Caki2 (cell line): Measurements from ENCODE around the gene BUD31. TPM values are rescaled to one million over a fixed set of nuclear protein-coding genes. Genes with fewer than 3 reads are reported as not detected.
"Not testable (repeated sequence)": the region's sequence is repeated elsewhere in the genome, so short reads cannot be mapped to it uniquely, and the experiment has no call there.

ENCODE experiments used
- DNase-seq: peaks from one replicate; pipeline ENCODE4 v3.0.0-alpha.2; 2015; ENCODE audit warnings: low read depth
- in situ Hi-C: cut with HindIII; loops from 2 replicates; pipeline ENCODE4 v1.10.0; 2016; ENCODE audit warnings: low sequenced_read_pairs, low pct_unique_long_range_greater_than_20kb, mixed read lengths
- total RNA-seq: library from RNA; depleted of rRNA; stranded (reverse); fragments of >200 nt; shearing (Covaris generic); gene quantifications from 2 replicates; pipeline ENCODE4 v1.2.3, GENCODE V29; 2014; ENCODE audit warnings: low replicate concordance

The BUD31 gene
- total RNA-seq, 1 experiment from 2014 or later = 73.2 TPM

DNA sequence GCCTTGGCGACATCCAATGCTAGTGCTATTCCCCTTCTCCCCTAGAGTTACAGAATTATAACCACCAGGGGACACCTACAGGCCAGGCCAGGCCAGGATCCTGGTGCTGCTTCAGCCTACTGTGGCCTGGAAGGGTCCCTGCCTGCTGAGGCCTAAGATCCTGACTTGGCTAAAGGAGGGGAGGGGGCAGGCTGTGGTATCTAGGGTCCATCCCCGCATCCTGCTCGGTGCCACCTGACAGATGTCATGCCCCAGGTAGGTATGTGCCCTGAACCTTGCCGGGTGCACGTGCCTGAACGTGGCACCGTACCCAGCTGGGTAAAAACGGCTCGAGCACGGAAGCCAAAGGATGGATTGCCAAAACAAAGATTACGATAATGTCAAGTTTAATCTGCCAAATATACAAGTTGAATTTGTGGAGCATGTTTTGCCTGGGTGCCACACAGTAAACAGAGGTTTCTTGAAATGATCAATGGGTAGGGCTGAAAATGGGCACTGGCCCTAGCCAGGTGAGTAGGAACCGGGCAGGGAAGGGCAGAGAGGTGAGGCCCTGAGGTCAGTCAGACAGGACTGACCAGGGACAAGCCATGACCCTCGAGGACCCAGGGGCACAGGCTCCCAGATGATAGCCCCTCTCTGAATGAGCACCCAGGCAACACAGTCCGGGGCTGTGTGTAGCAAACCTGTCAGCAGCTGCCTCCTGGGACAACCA lies 13.0 kb upstream of the BUD31 start:
- no peak for DNase-seq
- in situ Hi-C loops = no loop called here

DNA sequence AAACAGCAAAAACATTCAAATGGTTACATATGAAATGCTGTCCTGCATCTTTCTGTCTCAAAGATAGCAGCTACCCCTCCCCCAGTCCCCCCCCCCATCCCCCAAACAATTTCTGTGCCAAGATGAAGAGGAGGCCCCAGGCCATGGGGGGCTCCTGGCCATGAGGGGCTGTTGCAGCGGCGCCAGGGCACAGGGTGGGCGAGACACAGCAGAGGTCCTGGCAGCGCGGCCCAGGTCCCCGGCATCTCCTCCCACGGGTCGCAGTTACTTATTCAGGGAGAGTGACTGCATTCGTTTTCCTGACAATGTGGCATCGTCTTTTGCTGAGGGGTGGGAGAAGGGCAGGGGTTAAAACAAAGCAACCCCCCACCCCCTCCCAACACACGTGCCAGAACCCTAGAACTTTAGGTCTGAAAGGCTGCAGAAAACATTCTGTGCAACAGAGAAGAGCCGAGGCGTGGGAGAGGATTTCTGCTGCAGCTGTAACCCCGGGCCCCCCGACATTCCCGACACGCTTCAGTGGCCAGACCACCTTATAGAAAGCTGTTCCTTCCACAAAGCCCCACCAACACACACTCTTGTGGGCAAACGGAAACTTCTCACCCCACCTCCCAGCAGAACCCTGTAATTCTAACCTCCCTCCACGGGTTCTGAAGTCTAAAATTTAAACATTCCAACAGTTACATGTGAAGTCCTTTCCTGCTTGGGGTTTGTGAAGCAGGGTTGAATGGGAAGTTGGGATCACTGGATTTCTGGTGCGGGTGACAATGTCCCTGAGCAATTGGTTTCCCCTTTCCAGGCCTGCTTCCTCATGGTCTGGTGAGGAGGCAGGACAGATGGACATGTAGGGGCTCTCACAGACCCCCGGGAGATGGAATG lies 12.1 kb upstream of the BUD31 start:
- in situ Hi-C loops = no loop called here
- no peak for DNase-seq

DNA sequence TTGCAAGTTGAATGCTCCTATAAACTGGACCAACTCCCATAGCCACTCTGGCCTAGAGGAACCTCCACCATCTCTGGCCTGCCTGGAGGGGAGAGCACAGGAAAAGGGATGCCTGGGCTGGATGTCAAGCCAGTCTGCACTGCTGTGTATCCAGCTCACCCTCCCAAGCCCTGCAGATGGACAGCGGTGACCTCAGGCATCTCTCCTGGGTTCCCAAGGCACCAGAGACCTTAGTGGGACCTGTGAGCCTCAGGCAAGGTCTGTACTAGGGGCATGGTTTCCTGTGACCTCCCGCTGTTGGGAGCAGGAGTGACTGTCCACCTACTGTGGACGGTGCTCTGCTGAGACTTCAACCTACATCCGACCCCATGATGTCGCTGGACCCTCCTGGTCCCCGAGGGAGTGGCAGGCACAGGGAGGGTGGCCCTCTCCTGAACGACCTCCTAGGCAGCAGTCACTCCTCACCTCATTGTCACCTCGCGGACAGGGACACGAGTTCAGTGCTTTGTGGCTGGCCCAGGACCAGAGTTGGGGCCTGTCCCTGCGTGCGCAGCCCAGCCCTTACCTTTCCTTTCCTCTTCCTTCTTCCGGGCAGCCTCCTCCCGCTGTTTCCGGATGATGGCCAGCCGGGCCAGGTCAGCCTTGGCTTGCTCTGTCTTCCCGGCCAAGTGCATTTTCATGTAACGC lies 11.3 kb upstream of the BUD31 start:
- DNase-seq = no peak
- in situ Hi-C loops = no loop called here

DNA sequence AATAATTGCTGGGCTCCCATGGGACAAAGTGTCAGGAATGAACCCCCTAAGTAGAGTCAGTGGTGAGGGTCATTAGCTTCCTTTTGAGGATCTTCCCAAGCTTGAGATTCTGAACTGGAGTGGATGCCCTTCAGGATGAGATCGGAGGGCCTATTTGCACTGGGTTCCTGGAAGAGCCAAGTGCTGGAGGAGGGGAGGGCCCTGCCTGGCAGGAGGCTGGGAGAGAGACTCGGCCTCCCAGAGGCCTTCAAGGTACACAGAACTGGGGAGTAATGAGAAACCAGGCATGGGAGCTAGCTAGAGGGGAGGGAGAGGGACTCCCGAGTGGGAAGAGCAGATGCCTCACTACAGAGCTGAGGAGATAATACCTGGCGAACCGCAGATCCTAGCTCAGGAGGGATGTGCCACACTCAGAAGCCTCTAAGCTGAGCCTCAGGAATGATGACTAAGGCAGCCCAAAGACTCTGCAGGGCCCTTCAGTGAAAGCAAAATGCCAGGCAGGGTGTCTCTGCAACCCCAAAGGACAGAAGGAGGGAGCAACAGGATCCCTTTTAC lies 9.8 kb upstream of the BUD31 start:
- no peak for DNase-seq
- in situ Hi-C loops = no loop called here

DNA sequence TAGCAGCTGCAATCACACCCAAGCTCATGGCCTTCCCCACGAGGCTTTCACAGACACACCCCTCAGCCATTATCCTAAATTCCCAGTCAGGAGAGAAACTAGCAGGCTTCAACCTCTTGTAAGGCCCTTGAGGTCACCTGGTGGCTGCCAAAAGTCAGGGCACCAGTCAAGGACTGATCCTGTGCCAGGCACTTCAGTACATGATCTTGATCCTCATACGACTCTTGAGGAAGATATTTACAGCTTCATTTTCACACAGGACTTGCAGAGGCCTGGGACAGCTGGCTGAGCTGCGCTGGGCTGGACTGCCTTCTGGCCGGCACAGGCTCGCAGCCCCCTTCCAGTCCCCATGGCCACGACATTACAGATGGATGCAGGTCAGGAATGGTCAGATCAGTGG lies 9.2 kb upstream of the BUD31 start:
- in situ Hi-C loops = no loop called here
- DNase-seq = no peak

DNA sequence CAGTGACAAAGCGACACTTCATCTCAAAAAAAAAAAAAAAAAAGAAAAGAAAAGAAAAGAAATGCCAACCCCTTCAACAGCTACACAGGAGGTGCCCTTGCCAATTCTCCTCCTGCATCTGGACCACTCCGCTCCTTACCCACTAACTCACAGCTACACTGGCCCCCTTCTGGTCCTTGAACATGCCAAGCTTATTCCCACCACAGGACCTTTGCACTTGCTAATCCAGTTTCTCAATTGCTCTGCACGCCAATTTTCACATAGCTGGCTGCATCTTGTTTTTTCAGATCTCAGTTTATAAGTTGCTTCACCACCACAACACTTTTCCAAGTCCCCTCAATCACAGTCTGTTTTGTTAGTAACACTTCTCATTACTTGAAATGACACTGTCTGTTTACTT lies 5.9 kb upstream of the BUD31 start:
- no peak for DNase-seq
- in situ Hi-C loops = no loop called here

DNA sequence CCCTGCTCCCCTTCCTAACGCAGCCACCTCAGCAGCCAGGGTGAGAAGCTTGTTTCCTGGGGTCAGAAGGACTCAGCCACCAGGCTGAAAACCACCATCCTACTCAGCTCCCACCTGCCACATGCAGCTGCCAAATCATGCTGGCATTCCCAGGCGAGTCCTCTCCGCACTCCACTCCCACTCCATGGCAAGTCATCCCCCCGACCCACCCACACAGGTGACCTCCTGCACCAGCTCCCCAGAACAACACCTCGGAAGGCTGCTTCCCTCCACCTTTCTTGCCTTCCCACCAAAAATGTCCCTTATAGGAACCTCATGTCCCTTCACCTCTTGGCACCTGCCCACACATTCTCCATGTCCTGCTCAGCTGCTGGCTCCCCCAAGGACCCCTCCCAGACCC lies 5.0 kb upstream of the BUD31 start:
- in situ Hi-C loops = no loop called here
- no peak for DNase-seq

DNA sequence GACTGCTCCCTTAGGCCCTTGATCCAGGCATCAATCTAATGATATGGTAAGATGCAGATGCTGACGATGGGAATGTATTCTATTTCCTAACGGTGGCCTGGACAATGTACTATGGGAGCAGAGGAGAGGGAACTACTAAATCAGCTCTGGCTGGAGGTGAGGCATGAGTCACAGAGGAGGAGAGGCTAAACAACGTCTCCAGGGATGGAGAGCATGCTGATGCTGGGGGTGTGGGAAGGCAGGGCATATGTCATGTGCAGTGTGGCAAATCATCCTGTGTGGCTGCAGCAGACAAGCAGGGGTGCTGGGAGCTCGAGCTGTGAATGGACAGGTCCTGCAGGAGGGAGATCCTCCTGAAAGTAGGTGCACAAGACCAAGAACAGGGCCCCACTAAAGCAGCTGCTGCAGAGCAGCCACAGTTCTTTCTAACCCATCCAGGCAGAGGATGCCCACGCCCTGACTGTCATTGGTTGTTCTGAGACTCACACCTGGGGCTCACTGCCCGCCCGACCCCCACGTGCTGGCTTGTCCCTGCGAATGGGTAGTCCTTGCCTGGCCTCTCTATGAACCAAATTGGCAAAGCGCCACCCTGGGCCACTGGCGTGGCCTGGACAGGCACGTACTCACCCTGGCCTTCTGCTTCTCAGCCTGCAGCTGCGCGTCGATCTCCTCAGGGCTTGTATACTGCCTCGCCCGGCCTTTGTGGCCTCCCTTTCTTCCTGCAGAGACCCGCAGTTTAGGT lies 4.4 kb upstream of the BUD31 start:
- in situ Hi-C loops = no loop called here
- no peak for DNase-seq

DNA sequence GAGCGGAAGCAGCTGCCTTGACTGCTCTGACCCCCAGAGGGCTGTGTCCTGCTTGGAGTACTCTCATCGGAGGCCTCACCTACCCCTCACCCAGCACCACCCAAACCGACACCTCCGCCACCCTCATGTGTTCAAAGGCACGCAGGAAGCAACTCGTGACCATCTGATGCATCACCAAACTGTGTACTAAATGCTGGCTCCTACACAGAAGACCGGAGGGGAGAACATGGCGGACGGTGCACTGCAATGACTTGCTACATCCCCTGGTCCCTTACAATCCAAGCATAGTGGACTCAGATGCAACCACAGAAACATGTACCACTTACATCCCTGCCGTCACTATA lies 3.8 kb upstream of the BUD31 start:
- in situ Hi-C loops = no loop called here
- DNase-seq = no peak

DNA sequence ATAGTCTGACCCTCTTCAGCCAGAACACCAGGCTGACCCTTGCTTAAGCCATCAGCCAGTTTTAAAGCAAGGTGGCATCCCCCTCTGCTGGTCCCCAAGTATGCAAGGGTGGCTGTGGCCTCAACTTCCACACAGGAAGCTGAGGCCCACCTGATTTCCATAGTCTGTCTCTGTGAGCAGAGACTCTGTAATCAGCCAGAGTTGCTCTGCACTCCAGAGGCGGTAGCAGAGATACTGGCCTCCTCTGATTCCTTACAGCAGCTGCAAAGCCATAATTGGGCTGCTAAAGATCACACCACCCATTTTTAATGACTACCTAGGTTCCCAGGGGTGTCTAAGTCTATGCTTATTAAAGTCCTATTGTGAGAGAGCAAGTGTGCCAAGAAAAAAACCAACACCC lies 2.2 kb upstream of the BUD31 start:
- in situ Hi-C loops = no loop called here
- no peak for DNase-seq

DNA sequence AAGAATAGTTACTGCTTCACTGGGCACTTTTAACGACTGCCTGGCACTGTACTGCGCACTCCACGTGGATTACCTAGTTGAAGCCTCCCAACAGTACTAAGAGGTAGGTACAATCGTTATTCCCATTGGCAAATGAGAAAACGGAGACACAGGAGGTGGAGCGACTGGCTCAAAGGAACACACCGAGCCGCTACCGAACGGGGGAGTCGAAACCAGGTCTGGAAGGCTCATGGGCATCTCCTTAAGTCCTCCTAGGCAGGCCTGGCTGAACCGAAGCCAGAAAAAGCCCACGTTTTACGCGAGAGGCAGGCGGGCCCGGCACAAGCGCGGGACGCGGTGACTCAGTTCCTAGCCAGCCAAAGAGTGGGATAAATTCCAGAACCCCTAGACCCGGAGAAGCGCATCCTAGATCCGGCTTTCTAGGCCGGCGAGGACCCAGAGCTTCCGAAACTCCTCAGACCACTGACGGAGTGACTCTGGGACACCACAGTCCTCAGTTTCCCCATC lies 844 bp upstream of the BUD31 start:
- peak; percentile 33 for DNase-seq

DNA sequence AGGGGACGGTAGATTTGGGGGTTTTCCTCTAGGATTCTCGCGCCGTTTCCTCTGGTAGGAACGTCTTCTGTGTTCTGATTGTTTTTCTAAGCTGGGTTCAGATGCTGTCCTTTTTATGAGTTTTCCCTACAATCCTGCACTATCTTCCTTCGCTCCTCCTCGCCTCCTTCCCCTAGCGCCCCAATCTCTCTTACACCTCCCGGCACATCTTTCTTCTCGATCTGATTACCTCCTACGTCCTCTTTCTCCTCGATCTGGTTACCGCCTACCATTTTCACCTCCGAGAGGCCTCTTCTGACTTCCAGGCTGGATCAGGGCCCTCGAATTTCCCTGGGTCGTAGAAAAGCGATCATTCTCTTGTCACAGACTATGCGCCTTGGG lies 413 bp downstream of the BUD31 start:
- in situ Hi-C loops = no loop called here
- DNase-seq = no peak

More for the DNA sequence above, 844 bp upstream of the BUD31 start:
- in situ Hi-C loops = no loop called here

DNA sequence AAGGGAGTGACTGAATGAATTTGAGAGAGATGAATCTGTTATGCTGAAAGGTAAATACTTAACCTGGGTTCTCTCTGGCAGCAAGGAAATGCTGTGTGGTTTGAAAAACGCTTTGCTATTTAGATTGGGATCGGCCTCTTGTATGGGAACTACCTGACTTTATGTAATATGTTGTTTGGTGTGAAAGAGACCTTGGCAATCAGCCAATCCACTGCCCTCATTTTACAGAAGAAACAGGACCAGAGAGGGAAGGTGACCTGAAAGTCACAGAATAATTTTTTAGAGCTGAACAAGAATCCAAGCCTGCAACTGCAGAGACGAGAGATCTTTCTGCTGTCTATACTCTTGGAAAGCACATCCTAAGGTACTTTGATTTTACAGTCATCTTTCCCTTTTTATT lies 1.0 kb downstream of the BUD31 start:
- DNase-seq = no peak
- in situ Hi-C loops = no loop called here

DNA sequence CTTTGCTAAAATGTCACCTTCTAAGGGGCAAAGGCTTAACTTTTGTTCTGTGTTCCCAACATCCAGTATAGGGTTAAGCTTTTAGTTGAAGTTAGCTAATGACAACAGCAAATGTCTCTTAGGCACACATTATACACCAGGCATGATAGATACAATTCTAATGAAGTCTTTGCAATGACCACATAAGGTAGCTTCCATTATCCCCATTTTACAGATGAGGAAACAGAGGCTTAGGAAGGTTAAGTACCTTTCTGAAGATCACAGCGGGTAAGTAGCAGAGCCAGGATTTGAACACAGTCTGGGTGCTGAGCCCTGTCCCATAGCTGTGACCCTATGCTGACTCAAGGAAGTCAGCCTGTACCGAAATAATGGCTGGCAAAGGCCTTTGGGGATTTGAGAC lies 1.9 kb downstream of the BUD31 start:
- in situ Hi-C loops = no loop called here
- no peak for DNase-seq

DNA sequence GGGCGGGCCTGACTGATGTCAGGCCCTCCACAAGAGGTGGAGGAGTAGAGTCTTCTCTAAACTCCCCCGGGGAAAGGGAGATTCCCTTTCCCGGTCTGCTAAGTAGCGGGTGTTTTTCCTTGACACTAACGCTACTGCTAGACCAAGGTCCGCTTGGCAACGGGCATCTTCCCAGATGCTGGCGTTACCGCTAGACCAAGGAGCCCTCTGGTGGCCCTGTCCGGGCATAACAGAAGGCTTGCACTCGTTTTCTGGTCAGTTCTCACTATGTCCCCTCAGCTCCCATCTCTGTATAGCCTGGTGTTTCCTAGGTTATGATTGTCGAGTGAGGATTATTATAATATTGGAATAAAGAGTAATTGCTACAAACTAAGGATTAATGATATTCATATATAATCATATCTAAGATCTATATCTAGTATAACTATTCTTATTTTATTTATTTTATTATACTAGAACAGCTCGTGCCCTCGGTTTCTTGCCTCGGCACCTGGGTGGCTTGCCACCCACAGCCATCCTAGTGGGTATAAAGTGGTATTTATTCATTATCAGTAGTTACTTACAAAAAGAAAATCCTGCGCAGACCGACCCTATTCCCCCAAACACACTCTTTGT lies 6.9 kb downstream of the BUD31 start:
- in situ Hi-C loops = not testable (repeated sequence)
- peak; percentile 41 for DNase-seq

DNA sequence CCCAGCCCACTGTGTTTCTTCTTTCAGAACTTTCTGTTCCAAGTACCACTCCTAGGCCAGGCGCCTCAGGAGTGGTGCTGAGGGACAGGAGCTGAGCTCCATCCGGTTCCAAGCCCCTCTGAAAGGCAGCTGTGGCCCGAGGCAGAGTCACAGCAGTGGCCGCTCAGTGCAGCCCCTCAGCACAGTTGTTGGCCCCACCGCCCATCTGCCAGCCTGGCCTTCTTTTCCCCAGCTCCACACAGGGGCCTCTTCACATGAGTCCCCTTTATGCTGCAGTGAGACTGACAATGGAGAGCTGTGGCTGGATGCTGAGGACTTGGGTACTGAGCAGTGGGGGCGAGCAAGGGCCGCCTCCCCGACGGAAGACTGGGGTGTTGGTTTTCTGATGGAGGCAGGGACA lies 9.5 kb downstream of the BUD31 start:
- in situ Hi-C loops = no loop called here
- DNase-seq = no peak

DNA sequence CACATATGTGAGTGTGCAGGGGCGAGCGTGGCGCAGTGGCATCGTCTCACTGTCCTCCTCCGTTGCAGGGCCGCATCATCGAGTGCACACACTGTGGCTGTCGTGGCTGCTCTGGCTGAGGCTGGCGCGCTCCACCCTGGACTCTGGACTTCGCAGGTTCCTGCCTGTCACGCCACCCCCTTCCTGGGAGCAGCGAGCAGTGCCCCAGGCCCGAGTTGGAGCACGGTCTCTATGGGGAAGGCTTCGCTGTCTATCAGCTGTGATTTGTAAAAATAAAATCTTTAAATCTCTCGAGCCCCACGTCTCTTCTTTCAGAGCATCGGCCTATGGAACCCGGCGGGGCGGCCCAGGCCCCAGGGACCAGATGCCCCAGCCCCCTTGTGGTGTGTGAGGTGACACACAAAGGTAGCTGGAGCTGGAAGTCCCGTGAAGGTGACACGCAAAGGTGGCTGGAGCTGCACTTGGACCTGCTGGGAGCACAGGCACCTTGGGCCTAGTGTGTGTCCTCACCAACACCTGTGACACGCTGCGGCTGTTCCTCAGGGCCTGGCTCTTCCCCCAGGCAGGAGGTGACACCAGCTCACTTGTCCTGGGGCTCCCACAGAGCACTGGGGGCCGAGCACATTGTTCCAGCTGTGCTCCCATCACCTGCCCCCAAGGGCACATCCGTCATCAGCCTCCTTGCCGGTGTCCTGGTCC lies 10.7 kb downstream of the BUD31 start:
- DNase-seq = no peak
- in situ Hi-C loops = no loop called here
